NT2/D1 (cell line): ENCODE data around the gene ERC1.
"Not testable (repeated sequence)": the region's sequence is repeated elsewhere in the genome, so short reads cannot be mapped to it uniquely, and the experiment has no call there.

Source experiments
- DNase-seq: peaks from one replicate; pipeline ENCODE4 v3.0.0-alpha.2; 2011; ENCODE audit warnings: low read depth, low spot score
- H3K27me3 ChIP-seq: 2 replicates; pipeline ENCODE4 v1.6.0; 2011; ENCODE audit warnings: mild to moderate bottlenecking; ENCODE audit not compliant: insufficient read length, insufficient read depth
- H3K36me3 ChIP-seq: 2 replicates; pipeline ENCODE4 v1.6.1; 2011; ENCODE audit warnings: mild to moderate bottlenecking, low read length, mixed read lengths; ENCODE audit not compliant: insufficient read depth, insufficient read length
- H3K4me1 ChIP-seq: 2 replicates; pipeline ENCODE4 v1.5.1; 2011; ENCODE audit not compliant: insufficient read depth, insufficient read length
- H3K4me3 ChIP-seq: 2 replicates; pipeline ENCODE4 v1.5.1; 2011; ENCODE audit warnings: low read depth; ENCODE audit not compliant: insufficient read length
- H3K9ac ChIP-seq: 2 replicates; pipeline ENCODE4 v1.6.0; 2011; ENCODE audit warnings: low read depth; ENCODE audit not compliant: insufficient read length
- H3K9me3 ChIP-seq: 2 replicates; pipeline ENCODE4 v1.5.1; 2011; ENCODE audit warnings: mild to moderate bottlenecking, low read length; ENCODE audit not compliant: insufficient read depth
- SUZ12 ChIP-seq: IDR thresholded peaks from 2 replicates; pipeline ENCODE4 v1.6.1; 2011; ENCODE audit not compliant: insufficient read length, insufficient read depth; ENCODE audit errors: extremely low read depth
- YY1 ChIP-seq: IDR thresholded peaks from 2 replicates; pipeline ENCODE4 v1.6.1; 2011; ENCODE audit not compliant: insufficient read length, insufficient read depth
- ZNF274 ChIP-seq: IDR thresholded peaks from 2 replicates; pipeline ENCODE4 v1.6.1; 2011; ENCODE audit warnings: mild to moderate bottlenecking, low read depth, low read length

The ERC1 gene

GRCh38 chr12:1099158-1099557, 108.1 kb downstream of the ERC1 start:
- no peak overlapping the region for H3K9ac ChIP-seq
- TF ChIP-seq ZNF274 (no peak), YY1 (no peak), SUZ12 (no peak)
- no peaks in the 10 kb centered on the region for H3K9me3 ChIP-seq
- no peaks in the 10 kb centered on the region for H3K27me3 ChIP-seq
- H3K36me3 ChIP-seq: no peaks in the 10 kb centered on the region
- H3K4me1 ChIP-seq: peaks cover 7% of the 10 kb centered on the region
- no peak overlapping the region for H3K4me3 ChIP-seq
- no peak for DNase-seq

- H3K36me3 ChIP-seq, DNase-seq, H3K9ac ChIP-seq, H3K4me1 ChIP-seq, H3K27me3 ChIP-seq, H3K4me3 ChIP-seq, H3K9me3 ChIP-seq: not testable (repeated sequence)
Observed at GRCh38 chr12:1099618-1100017, 108.6 kb downstream of the ERC1 start.

GRCh38 chr12:1102115-1102514, 111.1 kb downstream of the ERC1 start:
- no peak for TF ChIP-seq SUZ12
- TF ChIP-seq ZNF274: no peak
- no peak for TF ChIP-seq YY1
- no peak for DNase-seq
- no peak overlapping the region for H3K9ac ChIP-seq
- H3K9me3 ChIP-seq: no peaks in the 10 kb centered on the region
- H3K4me1 ChIP-seq: peaks cover 9% of the 10 kb centered on the region
- no peak overlapping the region for H3K4me3 ChIP-seq
- H3K27me3 ChIP-seq: no peaks in the 10 kb centered on the region
- H3K36me3 ChIP-seq: no peaks in the 10 kb centered on the region

- Histone ChIP-seq H3K9me3 (no peaks in the 10 kb centered on the region), H3K9ac (no peak overlapping the region), H3K4me1 (peaks cover 9% of the 10 kb centered on the region), H3K27me3 (no peaks in the 10 kb centered on the region), H3K36me3 (no peaks in the 10 kb centered on the region), H3K4me3 (no peak overlapping the region)
- DNase-seq: peak; percentile 43
- TF ChIP-seq YY1 (no peak), ZNF274 (no peak), SUZ12 (no peak)
Observed at GRCh38 chr12:1102791-1103450, 111.9 kb downstream of the ERC1 start.

- H3K9me3 ChIP-seq: no peaks in the 10 kb centered on the region
- H3K9ac ChIP-seq: no peak overlapping the region
- peaks cover 9% of the 10 kb centered on the region for H3K4me1 ChIP-seq
- H3K36me3 ChIP-seq: no peaks in the 10 kb centered on the region
- H3K4me3 ChIP-seq: no peak overlapping the region
- DNase-seq: no peak
- TF ChIP-seq ZNF274: no peak
- no peak for TF ChIP-seq YY1
- H3K27me3 ChIP-seq: no peaks in the 10 kb centered on the region
Observed at GRCh38 chr12:1103632-1104031, 112.6 kb downstream of the ERC1 start.

- H3K4me3 ChIP-seq: no peak overlapping the region
- TF ChIP-seq ZNF274 (no peak), YY1 (no peak), SUZ12 (no peak)
- peaks cover 2% of the 10 kb centered on the region for H3K36me3 ChIP-seq
- no peaks in the 10 kb centered on the region for H3K9me3 ChIP-seq
- no peak for DNase-seq
- H3K4me1 ChIP-seq: peaks cover 9% of the 10 kb centered on the region
- H3K9ac ChIP-seq: no peak overlapping the region
- H3K27me3 ChIP-seq: no peaks in the 10 kb centered on the region
Observed at GRCh38 chr12:1104088-1104800, 113.2 kb downstream of the ERC1 start.

- TF ChIP-seq SUZ12: no peak
- no peak for TF ChIP-seq ZNF274
- no peak for TF ChIP-seq YY1
- H3K9me3 ChIP-seq: no peaks in the 10 kb centered on the region
- H3K9ac ChIP-seq: no peak overlapping the region
- H3K27me3 ChIP-seq: no peaks in the 10 kb centered on the region
- peaks cover 9% of the 10 kb centered on the region for H3K4me1 ChIP-seq
- no peak for DNase-seq
- H3K4me3 ChIP-seq: no peak overlapping the region
- peaks cover 32% of the 10 kb centered on the region for H3K36me3 ChIP-seq
Observed at GRCh38 chr12:1107669-1108068, 116.6 kb downstream of the ERC1 start.
